DMS153 treated with DMSO at 0.1 percent for 48 hours (cell line): ENCODE data around the gene PTP4A2.
A peak's percentile ranks its signal among the peaks of the same experiment; 100 is the strongest.
"Not testable (repeated sequence)": the region's sequence is repeated elsewhere in the genome, so short reads cannot be mapped to it uniquely, and the experiment has no call there.

Source experiments
- DNase-seq: peaks from one replicate; lab custom pipeline; 2025; ENCODE audit not compliant: unreplicated experiment; lab: John Stamatoyannopoulos, UW

Gene PTP4A2

DNA sequence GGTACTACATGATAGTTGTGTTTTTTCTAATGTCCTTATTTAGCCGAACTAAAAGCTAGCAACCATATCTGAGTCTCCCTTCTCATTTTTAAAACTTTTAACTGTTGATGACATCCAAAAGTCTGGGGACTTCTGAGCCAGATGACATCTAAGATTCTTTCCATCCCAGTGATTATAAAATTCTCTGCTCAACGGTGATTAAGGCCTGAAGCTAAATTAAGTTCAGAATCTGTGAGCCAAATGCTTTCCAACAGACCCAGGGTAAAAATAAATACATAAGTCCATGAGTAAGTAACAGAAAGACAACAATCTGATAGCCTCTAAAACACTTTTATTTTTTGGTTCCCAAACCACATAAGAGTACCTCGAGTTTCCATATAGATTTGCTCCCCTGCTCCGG, 13.1 kb upstream of the PTP4A2 start:
- DNase-seq: no peak

DNA sequence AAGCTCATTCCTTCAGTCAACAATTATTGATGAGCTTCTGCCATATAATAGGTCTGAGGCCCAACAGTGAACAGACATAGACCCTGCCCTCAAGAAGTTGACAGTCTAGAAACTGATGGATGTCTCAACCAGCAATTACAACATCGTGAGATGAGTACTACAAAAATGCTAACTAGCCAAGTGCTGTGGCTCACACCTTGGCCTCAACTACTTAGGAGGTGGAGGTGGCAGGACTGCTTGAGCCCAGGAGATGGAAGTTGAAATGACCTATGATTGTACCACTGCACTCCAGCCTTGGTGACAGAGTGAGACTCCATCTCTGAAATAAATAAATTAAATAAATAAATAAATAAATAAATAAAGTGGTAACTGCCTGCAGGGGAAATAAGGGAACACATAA, 11.7 kb upstream of the PTP4A2 start:
- no peak for DNase-seq

DNA sequence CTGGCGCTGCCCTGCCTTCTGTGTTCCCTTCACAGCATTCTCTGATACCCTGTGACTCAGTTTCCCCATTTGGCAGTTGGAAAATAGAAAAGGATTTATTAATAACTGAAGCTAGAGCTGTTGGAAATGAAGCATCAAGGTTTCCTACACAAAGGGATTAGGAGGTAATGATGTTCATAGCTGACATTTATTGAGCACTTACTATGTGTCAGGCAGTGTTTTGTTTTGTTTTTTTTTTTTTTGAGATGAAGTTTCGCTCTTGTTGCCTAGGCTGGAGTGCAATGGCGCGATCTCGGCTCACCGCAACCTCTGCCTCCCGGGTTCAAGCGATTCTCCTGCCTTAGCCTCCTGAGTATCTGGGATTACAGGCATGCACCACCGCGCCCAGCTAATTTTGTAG, 7.5 kb upstream of the PTP4A2 start:
- not testable (repeated sequence) for DNase-seq

DNA sequence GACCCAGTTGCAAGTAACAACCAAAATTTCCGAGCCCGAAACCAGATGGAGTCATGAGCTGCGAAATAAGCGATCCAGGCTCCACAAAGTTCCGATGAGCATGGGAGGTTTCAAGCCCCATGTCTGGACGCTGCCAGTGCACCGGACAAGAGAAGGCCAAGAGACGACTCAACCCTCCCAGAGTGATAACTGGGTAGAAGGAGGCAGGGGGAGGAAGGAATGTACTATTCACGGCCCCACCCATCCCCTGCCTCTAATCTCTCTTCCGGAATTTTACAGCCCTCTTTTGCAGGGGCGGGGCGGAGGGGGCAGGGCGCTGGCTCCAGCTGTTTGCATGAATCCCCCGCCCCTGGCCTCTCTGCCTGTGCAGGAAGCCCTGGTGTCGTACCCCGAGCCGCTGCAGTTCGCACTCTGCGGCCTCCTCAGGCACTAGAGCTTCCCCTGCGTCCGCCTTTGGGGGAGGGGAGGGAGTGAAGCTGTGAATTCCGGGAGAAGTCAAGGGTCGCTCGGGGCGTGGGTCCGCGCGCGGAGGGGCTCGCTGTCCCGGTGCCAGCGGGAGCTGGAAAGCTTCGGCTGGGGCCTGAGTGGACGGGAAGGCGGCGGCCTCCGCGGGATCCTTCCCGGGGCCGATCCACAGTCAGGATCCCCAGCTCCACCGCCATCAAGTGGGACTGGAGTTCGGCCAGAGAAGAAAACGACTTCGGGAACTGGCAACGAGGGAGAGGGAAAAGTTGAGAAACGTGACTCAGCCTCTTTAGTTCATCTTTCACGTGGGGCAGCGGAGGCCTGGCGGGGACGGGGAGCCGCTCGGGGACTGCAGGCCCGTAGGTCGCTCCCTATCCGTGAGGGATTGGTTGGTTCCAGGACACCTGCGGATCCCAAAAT, 6.3 kb upstream of the PTP4A2 start:
- DNase-seq: peak; percentile 53

DNA sequence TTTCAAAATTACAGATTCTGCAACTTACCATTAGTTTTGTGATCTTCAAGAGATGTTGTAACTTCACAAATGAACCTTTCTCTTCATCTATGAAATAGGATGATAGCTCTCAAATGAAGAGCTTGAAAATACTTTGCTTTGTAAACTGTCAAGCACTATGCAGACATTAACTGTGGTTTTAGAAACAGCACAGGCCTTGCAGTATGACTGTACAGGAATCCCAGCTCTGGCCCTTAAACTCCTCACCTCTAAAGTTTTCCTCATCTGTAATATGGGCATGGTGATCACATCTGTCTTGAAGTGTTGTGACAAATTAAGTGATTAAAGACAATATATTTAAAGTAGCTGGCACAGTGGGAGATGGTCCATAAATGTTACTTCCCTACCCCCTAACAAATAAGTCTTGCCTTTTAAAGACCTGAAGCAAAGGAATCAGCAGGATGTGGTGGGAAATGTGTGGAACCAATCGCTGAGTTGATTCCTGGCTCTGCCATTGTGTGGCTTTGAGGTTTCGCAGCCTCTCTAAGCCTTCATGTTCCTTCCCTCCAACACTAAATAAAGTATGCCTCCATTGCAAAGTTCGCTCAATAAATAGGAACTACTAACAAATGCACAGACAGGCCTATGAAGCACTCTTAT, 5.5 kb upstream of the PTP4A2 start:
- no peak for DNase-seq

DNA sequence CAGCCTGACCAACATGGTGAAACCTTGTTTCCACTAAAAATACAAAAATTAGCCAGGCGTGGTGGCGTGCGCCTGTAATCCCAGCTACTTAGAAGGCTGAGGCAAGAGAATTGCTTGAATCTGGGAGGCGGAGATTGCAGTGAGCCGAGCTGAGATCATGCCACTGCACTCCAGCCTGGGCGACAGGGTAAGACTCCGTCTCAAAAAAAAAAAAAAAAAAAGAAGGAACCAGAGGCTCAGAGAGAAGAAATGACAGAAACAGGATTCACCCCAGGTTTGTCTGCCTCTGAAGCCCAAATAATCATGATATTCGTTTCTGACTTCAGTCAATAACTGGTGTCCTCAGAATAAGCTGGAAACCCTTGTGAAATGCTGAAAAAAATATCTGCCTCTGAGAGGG, 3.9 kb upstream of the PTP4A2 start:
- not testable (repeated sequence) for DNase-seq

DNA sequence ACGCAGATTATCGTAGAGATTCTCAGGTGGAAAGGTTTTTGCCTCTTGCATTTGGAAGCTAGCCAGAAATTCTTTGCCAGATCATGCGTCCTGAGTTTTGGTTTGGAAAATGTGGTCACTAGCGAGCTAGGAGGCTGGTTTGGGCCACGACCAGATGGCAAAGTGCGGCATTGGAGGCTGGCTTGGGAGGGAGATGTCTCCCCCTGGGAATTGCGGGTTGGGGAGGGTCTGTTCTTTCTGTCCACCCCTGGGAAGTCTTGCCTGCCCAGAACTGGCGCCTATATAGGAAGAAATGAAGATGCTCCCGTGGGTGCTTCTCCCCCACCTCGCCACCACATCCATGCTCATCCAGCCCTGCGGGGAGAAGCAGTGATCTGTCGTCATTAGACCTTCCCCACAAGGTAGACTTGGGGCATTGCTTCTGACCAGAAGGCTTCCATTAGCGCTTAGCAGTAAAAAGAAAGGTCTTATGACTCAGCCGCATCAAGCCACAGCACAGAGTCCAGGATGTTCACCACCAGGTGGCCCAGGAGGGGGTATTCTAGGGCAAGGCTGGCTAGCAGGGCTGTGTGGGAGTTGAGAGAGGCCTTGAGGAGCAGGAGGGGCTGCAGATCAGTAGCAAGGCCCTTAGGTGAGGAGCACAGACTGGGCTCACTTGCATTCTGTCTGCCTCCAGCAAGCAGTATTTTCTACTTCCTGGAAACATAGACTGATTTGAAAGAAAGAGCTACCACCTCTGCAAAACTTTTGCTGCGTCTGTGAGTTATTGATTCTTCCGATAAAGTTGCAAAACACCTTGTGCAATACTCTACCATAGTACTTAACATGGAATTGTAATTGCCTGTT, 1.5 kb upstream of the PTP4A2 start:
- DNase-seq: peak; percentile 24

DNA sequence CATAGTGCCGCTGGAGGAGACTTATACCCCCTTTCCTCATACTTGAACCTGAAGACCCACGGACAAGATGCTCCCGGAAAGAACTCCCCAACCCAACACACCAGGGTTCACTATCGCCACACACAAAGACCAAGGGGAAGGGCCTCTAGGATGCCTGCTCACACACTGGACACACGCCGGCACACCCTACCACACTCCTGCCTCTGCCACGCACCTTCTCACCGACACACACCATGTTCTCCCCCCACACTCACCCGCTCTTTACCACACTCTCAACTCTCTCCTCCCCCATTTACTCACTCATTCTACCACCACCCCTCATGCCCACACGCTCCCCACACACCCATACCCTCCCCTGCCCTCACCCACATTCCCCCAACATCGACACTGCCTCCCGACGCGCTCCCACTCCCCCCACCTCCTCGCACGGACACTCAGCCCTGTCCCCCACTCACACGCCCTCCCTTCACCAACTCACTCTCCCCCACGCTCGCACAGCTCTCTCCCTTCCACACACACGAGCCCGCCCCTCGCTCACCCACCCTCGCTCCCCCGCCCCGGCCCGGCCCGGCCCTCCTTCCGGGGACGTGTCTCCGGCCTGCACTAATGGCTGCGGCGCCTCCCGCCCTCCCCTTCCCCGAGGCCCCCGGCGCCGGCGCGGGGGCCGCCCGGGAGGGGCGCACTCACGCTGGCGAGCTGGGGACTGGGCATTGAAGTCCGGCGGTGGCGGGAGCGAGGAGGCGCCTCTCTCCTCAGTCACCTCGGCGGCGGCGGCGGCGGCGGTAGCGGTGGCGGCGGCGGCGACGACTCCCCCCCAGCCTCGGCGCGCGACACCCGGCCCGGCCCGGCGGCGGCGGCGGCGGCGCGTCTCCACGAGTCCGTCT, 626 bp downstream of the PTP4A2 start:
- no peak for DNase-seq

DNA sequence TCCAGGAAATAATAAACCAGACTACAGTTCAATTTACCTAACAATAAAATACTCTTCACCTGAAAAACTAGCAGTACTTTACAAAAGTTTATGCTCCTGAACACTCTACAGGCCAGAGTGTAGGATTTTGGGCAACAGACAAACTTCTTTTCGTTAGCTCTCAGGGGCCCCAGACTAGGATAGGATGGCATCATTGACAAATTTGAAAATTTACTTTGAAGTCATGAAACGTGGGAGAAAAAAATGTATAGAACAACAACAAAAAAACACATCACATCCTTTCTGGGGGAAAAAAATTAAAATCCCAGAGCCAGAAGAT, 1.2 kb downstream of the PTP4A2 start:
- DNase-seq: no peak

DNA sequence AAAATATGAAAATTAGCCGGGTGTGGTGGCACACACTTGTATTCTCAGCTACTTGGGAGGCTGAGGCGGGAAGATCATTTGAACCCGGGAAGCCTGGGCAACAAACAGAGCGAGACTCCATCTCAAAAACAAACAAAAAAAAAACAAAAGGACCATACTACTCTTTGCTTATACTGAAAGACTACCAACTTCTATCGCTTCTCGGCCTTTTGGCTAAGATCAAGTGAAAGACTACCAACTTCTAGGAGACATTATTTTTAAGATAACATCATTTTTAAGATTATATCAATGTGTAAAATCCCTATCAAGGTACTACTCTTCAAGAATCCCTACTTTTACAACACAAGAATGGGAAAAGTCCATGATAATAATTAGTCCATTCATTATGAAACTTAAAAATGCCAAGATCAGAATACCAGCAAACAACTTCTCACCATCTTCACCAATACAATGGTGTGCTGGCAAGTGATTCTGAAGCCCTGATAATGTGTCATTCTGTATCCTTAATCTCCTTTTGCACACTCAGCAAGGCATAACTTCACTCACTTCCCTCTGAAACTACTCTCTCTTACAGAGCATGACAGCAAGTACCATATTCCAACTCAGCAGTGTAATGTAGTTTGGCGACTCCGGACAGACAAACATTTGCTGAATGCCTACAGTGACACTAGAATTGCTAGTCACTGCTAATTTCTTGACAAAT, 1.7 kb downstream of the PTP4A2 start:
- no peak for DNase-seq

DNA sequence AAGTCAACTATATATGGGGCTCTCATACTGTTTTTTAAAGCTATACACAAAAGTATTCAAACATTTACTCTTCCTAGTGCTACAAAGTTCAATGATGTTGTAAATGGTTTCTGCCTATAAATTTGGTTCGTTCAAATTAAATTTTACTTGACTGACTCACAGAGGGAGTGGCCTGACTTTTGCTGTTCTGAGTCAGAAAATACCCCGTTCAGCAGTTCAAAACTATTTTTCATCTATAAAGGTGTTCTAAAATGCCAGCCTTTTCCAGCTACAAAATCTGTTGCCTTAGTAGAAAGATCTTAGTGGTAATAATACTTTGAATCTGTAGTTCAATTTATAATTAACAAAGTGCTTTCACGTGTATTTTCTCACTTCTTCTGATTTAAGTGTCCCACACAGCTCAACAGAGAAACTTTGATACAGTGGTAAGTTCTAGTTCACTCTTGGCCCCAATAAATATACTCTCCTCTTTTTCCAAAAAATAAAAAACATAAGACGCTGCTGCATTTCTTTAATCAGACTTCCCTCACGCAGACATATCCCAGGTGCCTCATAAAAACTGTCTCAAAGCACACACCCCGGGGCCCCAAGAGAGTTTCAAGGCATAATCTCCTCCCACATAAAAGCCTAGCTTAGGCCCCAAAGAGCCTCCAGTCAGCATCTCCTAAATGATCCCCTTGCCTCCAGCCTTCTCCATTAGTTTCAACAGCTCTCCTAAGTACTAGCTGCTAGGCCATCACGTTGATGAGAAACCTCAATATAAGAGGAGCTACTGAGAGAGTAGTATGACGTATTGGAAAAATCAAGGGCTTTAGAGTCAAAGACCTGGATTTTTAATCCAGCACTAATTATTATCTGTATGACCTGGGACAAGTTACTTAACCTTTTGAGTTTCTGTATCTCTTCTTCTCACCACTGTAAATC, 3.2 kb downstream of the PTP4A2 start:
- no peak for DNase-seq

DNA sequence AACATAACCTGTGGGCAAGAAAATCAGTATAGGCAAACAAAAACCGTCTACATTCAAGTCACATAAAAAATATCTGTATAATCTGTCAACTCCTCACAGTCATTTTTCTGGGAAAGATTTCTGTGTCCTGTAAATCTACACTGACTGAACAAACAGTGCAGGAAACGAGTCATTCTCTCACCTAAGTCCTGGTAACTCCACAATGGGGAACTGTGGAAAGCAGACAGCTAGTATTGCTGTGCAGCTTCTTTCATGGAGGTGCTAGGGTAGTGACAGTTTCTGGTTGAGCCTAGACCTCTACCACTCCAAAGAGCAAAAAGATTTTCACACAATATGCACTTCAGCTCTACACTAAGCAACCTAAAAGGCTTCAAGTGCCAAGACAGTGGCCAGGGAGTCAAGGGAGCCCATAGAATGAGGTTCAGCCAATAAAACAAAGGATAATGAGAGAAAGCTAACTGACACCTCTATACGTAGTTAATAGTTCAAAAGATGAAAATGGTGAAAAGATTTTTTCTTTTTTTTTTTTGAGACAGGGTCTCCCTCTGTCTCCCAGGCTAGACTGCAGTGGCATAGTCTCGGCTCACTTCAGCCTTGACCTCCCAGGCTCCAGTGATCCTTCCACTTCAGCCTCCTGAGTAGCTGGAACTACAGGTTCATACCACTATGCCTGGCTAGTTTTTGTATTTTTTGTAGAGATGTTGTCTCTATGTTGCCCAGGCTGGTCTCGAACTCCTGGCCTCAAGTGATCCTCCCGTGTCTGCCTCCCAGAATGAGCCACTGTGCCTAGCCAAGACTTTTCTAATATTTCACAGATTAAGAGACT, 5.5 kb downstream of the PTP4A2 start:
- no peak for DNase-seq

DNA sequence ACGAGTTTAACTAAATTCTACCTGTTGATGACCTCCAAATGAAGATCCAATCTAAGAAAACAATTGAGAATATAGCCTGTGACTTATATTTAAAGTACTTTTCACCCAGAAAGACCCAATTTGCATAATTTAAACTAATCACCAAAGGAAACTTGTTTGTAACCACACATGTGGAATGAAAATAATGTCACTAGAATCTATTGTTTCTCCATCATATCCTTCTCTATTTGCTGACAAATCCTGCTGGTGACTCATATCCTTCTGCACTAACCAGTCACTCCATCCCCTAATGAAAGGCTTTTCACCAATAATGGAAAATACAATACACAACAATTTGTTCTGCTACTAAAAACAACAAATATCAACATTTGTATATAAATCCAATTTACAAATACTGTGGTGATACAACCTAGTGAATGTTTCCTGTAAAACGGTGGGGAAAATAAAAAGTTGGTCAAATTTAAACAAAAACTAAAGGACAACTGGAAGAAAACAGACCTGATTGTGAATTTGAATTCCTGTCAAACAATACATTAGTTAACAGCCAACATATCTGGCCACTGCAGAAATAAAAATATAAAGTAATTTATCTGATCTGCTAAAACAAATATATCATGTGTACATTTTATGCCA, 6.5 kb downstream of the PTP4A2 start:
- DNase-seq: no peak

DNA sequence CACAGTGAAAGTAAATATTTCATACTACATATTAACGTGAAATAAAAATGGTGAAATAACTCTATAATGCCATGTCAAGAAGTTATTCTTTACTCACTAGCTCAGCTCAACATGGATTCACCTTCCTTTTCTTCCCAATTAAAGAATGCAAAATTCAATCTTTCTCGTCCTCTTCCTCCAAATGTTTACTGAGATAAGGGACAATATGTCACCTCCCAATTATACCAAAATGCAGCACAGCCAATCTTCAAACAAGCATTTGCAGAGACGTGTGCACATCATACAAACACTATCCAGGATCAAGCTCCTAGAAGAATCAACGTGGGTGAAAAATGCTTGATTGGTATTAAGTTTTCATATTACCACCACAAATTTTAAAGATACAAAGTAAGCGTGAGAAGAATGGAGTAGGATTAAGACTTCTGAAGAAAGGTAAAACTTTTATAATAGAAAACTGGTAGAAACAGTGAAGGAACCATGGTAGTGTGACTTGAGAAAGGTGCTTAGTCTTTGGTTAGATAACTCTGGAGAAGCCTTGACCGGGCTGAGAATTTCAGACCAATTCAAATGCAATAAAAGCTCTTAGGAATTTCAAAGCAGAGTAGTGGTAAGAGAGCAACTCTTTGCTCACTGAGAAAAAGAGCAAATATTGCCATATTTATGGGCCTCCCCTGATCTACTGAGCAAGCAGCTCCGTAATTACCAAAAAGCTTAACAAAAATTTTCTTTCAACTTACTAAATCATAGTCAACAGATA, 7.2 kb downstream of the PTP4A2 start:
- DNase-seq: no peak

DNA sequence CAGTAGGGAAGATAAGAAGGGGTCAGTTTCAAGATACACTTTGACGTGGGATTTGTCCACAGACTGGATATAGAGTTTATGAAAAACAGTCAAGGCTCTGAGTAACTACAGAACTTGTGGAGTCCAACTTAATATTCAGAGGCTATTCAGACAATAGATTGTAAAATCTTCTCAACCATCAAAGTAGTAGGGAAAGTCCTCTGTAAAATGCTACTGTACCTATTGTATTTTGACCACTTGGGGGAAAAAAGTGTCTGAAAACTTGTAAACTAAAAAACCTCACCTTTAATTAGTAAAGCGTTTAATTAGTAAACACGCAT, 10.5 kb downstream of the PTP4A2 start:
- no peak for DNase-seq

DNA sequence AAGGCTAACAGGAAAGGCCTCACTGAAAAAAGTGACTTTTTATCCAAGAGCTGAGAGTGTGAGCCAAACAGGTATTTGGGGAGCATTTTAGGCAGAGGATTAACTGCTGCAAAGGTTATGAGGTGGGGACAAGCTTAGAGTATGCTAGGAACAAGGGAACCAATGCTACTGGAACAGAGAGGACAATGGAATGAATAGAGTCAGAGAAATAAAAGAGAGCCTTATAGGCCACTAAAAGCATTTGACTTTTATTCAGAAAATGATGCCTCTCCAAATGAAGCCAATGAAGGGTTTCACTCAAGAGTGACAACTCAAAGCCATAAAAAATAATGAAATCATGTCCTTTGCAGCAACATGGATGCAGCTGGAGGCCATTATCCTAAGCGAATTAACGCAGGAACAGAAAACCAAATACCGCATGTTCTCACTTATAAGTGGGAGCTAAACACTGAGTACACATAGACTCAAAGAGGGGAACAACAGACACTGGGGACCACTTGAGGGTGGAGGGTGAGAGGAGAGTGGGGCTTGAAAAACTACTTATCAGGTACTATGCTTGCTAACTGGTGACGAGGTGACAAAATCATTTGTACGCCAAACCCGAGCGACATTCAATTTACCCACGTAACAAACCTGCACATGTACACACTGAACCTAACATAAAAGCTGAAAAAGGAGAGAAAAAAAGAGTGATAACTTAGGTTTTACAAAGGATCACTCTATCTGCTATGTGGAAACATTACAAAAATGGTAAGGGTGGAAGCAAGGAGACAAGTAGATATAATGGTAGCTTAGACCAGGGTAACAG, 11.1 kb downstream of the PTP4A2 start:
- DNase-seq: peak; percentile 85
